ENCODE data around the gene MUC6.

DNA sequence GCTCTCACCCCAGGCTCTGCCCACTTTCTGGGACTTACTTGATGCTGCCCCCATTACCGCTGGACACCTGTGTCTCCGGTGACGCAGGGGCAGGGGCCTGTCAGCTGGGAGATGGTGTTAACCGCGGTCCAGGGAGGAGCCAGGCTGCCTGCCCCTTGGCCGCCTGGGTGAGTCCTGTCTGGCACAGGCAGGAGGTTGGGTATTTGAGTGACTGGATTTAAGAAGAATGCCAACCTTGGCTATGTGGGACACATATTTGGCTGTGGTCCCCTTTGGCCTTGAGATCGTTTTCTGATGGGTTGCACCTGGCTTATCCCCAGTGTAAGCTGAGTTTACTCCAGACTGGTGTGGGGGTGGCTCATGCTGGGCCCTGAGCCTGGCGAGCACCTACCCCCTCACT is 2.5 kb downstream of the MUC6 start:
- TF ChIP-seq POLR2A (IDR thresholded peaks at IDR 0.05) = no peak
- TF ChIP-seq, protein P1, sequence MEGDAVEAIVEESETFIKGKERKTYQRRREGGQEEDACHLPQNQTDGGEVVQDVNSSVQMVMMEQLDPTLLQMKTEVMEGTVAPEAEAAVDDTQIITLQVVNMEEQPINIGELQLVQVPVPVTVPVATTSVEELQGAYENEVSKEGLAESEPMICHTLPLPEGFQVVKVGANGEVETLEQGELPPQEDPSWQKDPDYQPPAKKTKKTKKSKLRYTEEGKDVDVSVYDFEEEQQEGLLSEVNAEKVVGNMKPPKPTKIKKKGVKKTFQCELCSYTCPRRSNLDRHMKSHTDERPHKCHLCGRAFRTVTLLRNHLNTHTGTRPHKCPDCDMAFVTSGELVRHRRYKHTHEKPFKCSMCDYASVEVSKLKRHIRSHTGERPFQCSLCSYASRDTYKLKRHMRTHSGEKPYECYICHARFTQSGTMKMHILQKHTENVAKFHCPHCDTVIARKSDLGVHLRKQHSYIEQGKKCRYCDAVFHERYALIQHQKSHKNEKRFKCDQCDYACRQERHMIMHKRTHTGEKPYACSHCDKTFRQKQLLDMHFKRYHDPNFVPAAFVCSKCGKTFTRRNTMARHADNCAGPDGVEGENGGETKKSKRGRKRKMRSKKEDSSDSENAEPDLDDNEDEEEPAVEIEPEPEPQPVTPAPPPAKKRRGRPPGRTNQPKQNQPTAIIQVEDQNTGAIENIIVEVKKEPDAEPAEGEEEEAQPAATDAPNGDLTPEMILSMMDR (IDR thresholded peaks at IDR 0.05) = no peak

All from uterus (tissue), 2 donors.